Neural cell (in vitro differentiated cells): ENCODE results near the gene TOMM22. TPM values are rescaled to one million over a fixed set of nuclear protein-coding genes. Genes with fewer than 3 reads are reported as not detected.

ENCODE experiments used
- H2AFZ ChIP-seq: fragments of 200-600, 300-800 bp; sonication (generic), shearing (Covaris generic); 2 replicates; pipeline ENCODE4 v1.6.0; 2014; ENCODE audit warnings: low read depth, mild to moderate bottlenecking, antibody characterized with exemption, low read length, moderate library complexity
- H3F3A ChIP-seq: fragments of 200-600 bp; shearing (Covaris generic); 2 replicates; pipeline ENCODE4 v1.6.1; 2016; ENCODE audit warnings: mild to moderate bottlenecking, moderate library complexity, mixed read lengths, antibody characterized with exemption, low read length; ENCODE audit not compliant: insufficient read depth, poor library complexity, severe bottlenecking
- H3K27ac ChIP-seq: fragments of 200-600, 300-800 bp; sonication (generic), shearing (Covaris generic); 2 replicates; pipeline ENCODE4 v1.5.1; 2014; ENCODE audit warnings: mild to moderate bottlenecking, low read length, moderate library complexity
- H3K27me3 ChIP-seq: fragments of 300-800, 200-600 bp; sonication (generic), shearing (Covaris generic); 2 replicates; pipeline ENCODE4 v1.6.0; 2014; ENCODE audit warnings: mild to moderate bottlenecking, low read depth, low read length, moderate library complexity; ENCODE audit not compliant: insufficient read depth
- H3K36me3 ChIP-seq: fragments of 300-800, 200-600 bp; sonication (generic), shearing (Covaris generic); 2 replicates; pipeline ENCODE4 v1.5.1; 2014; ENCODE audit warnings: mild to moderate bottlenecking, antibody characterized with exemption, low read length, moderate library complexity; ENCODE audit not compliant: insufficient read depth
- H3K4me2 ChIP-seq: fragments of 300-800, 200-600 bp; sonication (generic), shearing (Covaris generic); 2 replicates; pipeline ENCODE4 v1.6.0; 2014; ENCODE audit warnings: mild to moderate bottlenecking, low read length
- H3K4me3 ChIP-seq: fragments of 300-800, 200-600 bp; sonication (generic), shearing (Covaris generic); 2 replicates; pipeline ENCODE4 v1.5.1; 2014; ENCODE audit warnings: mild to moderate bottlenecking, low read length, moderate library complexity
- H3K79me2 ChIP-seq: fragments of 200-600 bp; shearing (Covaris generic); replicated peaks from 2 replicates; pipeline ENCODE4 v1.6.0; 2014; ENCODE audit warnings: mild to moderate bottlenecking, low read length, moderate library complexity; ENCODE audit not compliant: insufficient read depth
- H3K9ac ChIP-seq: fragments of 300-800, 200-600 bp; sonication (generic), shearing (Covaris generic); 2 replicates; pipeline ENCODE4 v1.6.1; 2016; ENCODE audit warnings: mild to moderate bottlenecking, low read length, mixed read lengths
- H3K9me2 ChIP-seq: fragments of 200-600 bp; shearing (Covaris generic); 2 replicates; pipeline ENCODE4 v1.6.1; 2016; ENCODE audit warnings: mild to moderate bottlenecking, low read length, mixed read lengths; ENCODE audit not compliant: insufficient read depth
- H3K9me3 ChIP-seq: fragments of 200-600, 300-800 bp; sonication (generic), shearing (Covaris generic); 2 replicates; pipeline ENCODE4 v1.6.1; 2016; ENCODE audit warnings: mild to moderate bottlenecking, mixed run types, low read length, moderate library complexity, mixed read lengths
- H4K20me1 ChIP-seq: fragments of 200-600 bp; shearing (Covaris generic); 2 replicates; pipeline ENCODE4 v1.6.1; 2016; ENCODE audit warnings: mild to moderate bottlenecking, mixed run types; ENCODE audit not compliant: insufficient read depth
- EP300 ChIP-seq: fragments of 450-650 bp; conservative IDR thresholded peaks from 2 replicates; pipeline ENCODE4 v1.6.1; 2014; ENCODE audit warnings: antibody characterized with exemption, mild to moderate bottlenecking, moderate library complexity; ENCODE audit not compliant: poor library complexity, severe bottlenecking
- EZH2 ChIP-seq: fragments of 200-600, 300-800 bp; shearing (Covaris generic), sonication (generic); IDR thresholded peaks from 2 replicates; pipeline ENCODE4 v1.6.1; 2014; ENCODE audit warnings: antibody characterized with exemption, low read length, borderline replicate concordance, mild to moderate bottlenecking; ENCODE audit not compliant: insufficient read depth, poor library complexity, severe bottlenecking
- MXI1 ChIP-seq: fragments of 450-650 bp; conservative IDR thresholded peaks from 2 replicates; pipeline ENCODE4 v1.6.1; 2014; ENCODE audit warnings: antibody characterized with exemption, mild to moderate bottlenecking; ENCODE audit not compliant: poor library complexity, severe bottlenecking
- POLR2AphosphoS5 ChIP-seq: IDR thresholded peaks from 2 replicates; pipeline ENCODE4 v1.6.1; 2012
- RAD21 ChIP-seq: fragments of 450-650 bp; conservative IDR thresholded peaks from 2 replicates; pipeline ENCODE4 v1.6.1; 2014; ENCODE audit warnings: antibody characterized with exemption, mild to moderate bottlenecking, moderate library complexity
- SMC3 ChIP-seq: fragments of 450-650 bp; conservative IDR thresholded peaks from 2 replicates; pipeline ENCODE4 v1.6.1; 2014; ENCODE audit warnings: antibody characterized with exemption, mild to moderate bottlenecking, moderate library complexity; ENCODE audit not compliant: poor library complexity
- TAF1 ChIP-seq: IDR thresholded peaks from 2 replicates; pipeline ENCODE4 v1.6.1; 2012; ENCODE audit warnings: low read depth
- polyA plus RNA-seq: library from polyadenylated mRNA; depleted of rRNA; stranded (reverse); fragments of >200 nt; gene quantifications from 2 replicates; pipeline ENCODE4 v1.2.3, GENCODE V29; 2014
- TF ChIP-seq, protein P1 (sequence below): fragments of 450-650 bp; IDR thresholded peaks from 2 replicates; pipeline ENCODE4 v1.5.1; 2014; ENCODE audit warnings: antibody characterized with exemption, mild to moderate bottlenecking, moderate library complexity; ENCODE audit not compliant: poor library complexity, severe bottlenecking
- TF ChIP-seq, protein P2 (sequence below): IDR thresholded peaks from 2 replicates; pipeline ENCODE4 v1.6.1; 2012; ENCODE audit warnings: borderline replicate concordance

Gene TOMM22
- polyA plus RNA-seq, 1 donor from 2014 or later = 112 TPM

DNA sequence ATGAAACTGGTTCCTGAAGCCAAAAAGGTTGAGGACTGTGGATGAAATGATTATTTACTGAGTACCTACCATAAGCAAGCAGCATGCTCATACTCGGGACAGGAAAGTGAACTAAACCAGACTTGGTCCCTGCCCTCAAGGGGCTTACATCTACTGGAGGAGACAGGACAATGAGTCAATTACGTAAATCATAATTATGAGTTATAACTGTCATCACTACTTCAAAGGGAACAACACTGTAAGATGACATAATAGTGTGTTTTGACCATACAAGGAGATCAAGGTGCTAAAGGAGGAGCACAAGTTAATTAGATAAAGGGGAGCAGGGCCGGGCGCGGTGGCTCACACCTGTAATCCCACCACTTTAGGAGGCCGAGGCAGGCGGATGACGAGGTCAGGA lies 28.0 kb upstream of the TOMM22 start:
- Histone ChIP-seq H4K20me1 (no peaks in the 10 kb centered on the region), H3F3A (no peaks in the 10 kb centered on the region), H3K9me2 (no peaks in the 10 kb centered on the region), H3K36me3 (no peaks in the 10 kb centered on the region), H3K27me3 (no peaks in the 10 kb centered on the region), H2AFZ (no peak overlapping the region), H3K4me3 (no peak overlapping the region), H3K9me3 (no peaks in the 10 kb centered on the region), H3K9ac (no peak overlapping the region), H3K79me2 (peaks cover 19% of the 10 kb centered on the region), H3K27ac (no peak overlapping the region), H3K4me2 (no peak overlapping the region)
- TF ChIP-seq EZH2 (no peak), TAF1 (no peak), POLR2AphosphoS5 (no peak), MXI1 (no peak), EP300 (no peak), RAD21 (no peak), SMC3 (no peak)
- TF ChIP-seq, protein P1, sequence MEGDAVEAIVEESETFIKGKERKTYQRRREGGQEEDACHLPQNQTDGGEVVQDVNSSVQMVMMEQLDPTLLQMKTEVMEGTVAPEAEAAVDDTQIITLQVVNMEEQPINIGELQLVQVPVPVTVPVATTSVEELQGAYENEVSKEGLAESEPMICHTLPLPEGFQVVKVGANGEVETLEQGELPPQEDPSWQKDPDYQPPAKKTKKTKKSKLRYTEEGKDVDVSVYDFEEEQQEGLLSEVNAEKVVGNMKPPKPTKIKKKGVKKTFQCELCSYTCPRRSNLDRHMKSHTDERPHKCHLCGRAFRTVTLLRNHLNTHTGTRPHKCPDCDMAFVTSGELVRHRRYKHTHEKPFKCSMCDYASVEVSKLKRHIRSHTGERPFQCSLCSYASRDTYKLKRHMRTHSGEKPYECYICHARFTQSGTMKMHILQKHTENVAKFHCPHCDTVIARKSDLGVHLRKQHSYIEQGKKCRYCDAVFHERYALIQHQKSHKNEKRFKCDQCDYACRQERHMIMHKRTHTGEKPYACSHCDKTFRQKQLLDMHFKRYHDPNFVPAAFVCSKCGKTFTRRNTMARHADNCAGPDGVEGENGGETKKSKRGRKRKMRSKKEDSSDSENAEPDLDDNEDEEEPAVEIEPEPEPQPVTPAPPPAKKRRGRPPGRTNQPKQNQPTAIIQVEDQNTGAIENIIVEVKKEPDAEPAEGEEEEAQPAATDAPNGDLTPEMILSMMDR = no peak
- TF ChIP-seq, protein P2, sequence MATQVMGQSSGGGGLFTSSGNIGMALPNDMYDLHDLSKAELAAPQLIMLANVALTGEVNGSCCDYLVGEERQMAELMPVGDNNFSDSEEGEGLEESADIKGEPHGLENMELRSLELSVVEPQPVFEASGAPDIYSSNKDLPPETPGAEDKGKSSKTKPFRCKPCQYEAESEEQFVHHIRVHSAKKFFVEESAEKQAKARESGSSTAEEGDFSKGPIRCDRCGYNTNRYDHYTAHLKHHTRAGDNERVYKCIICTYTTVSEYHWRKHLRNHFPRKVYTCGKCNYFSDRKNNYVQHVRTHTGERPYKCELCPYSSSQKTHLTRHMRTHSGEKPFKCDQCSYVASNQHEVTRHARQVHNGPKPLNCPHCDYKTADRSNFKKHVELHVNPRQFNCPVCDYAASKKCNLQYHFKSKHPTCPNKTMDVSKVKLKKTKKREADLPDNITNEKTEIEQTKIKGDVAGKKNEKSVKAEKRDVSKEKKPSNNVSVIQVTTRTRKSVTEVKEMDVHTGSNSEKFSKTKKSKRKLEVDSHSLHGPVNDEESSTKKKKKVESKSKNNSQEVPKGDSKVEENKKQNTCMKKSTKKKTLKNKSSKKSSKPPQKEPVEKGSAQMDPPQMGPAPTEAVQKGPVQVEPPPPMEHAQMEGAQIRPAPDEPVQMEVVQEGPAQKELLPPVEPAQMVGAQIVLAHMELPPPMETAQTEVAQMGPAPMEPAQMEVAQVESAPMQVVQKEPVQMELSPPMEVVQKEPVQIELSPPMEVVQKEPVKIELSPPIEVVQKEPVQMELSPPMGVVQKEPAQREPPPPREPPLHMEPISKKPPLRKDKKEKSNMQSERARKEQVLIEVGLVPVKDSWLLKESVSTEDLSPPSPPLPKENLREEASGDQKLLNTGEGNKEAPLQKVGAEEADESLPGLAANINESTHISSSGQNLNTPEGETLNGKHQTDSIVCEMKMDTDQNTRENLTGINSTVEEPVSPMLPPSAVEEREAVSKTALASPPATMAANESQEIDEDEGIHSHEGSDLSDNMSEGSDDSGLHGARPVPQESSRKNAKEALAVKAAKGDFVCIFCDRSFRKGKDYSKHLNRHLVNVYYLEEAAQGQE = no peak

DNA sequence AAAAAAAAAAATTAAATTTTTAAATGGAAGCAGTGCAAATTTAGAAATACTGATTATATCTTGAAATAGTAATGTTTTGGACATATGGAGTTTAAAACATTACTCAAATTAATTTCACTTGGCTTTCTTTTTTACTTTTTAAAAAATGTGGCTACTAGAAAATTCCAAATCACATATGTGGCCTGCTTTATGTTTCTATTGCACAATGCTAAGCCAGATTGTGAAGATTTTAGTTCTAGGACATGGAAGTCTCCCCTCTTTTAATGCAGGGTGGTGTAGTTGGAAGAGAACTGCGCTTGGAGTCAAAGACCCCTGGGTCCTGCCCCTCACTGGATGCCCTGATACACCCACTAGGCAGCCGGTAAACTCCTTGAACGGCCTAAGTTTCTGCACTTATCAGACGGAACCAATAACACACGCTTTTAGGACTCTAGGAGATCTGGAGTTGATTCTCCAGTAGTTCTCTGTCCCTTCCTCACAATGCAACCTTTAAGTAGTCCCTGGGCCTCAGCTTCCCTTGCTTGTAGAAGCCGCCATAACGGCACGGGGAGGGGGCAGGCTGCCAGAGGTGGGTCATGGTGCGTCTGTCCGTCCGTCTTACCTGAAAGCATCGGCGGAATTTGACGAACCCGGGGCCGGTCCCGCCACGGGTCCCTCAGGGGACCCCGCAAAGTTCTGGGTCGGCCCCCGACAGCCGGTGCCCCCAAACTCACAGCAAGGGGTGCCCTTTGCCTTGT lies 26.1 kb upstream of the TOMM22 start:
- no peaks in the 10 kb centered on the region for H3K9me3 ChIP-seq
- no peak for TF ChIP-seq TAF1
- TF ChIP-seq, protein P1 = no peak
- no peak for TF ChIP-seq POLR2AphosphoS5
- TF ChIP-seq EZH2 = no peak
- no peak for TF ChIP-seq SMC3
- no peak for TF ChIP-seq RAD21
- no peak for TF ChIP-seq MXI1
- TF ChIP-seq, protein P2 = no peak
- no peak for TF ChIP-seq EP300
- H3K36me3 ChIP-seq = no peaks in the 10 kb centered on the region
- peak overlapping the region; percentile 41 for H3K4me2 ChIP-seq
- H3K79me2 ChIP-seq = peaks cover 23% of the 10 kb centered on the region
- H3K27me3 ChIP-seq = no peaks in the 10 kb centered on the region
- peak overlapping the region; percentile 80 for H3K4me3 ChIP-seq
- peak overlapping the region; percentile 98 for H3K27ac ChIP-seq
- peak overlapping the region; percentile 62 for H2AFZ ChIP-seq
- H4K20me1 ChIP-seq = no peaks in the 10 kb centered on the region
- H3K9ac ChIP-seq = peak overlapping the region; percentile 97
- H3K9me2 ChIP-seq = no peaks in the 10 kb centered on the region
- no peaks in the 10 kb centered on the region for H3F3A ChIP-seq
